ENCODE results near the gene SLIT3.

DNA sequence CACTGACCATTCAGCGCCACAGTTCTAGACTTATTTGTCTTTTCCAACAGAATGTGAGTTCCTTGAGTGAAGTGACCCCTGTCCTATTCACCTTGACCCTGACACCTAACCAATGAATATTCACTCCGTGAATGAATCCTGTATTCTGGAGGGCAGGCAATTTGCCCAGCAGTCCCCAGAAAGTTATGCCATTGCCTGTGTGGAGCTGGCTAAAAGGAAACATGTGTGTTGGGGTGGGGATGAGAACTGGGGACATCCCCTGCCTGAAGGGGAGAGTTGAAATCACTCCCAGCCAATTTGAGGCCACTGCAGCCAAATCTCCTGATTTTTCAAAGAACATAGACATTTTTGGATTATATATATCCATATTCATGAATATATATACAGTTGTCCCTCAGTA is 199.0 kb downstream of the SLIT3 start:
- TF ChIP-seq, protein P1, sequence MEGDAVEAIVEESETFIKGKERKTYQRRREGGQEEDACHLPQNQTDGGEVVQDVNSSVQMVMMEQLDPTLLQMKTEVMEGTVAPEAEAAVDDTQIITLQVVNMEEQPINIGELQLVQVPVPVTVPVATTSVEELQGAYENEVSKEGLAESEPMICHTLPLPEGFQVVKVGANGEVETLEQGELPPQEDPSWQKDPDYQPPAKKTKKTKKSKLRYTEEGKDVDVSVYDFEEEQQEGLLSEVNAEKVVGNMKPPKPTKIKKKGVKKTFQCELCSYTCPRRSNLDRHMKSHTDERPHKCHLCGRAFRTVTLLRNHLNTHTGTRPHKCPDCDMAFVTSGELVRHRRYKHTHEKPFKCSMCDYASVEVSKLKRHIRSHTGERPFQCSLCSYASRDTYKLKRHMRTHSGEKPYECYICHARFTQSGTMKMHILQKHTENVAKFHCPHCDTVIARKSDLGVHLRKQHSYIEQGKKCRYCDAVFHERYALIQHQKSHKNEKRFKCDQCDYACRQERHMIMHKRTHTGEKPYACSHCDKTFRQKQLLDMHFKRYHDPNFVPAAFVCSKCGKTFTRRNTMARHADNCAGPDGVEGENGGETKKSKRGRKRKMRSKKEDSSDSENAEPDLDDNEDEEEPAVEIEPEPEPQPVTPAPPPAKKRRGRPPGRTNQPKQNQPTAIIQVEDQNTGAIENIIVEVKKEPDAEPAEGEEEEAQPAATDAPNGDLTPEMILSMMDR (IDR thresholded peaks at IDR 0.05), result no peak
- TF ChIP-seq POLR2A (IDR thresholded peaks at IDR 0.05), result no peak

Data from breast epithelium (tissue), 3 donors.